CD8-positive, alpha-beta memory T cell (primary cell): ENCODE measurements around the gene RNGTT. TPM values are rescaled to one million over a fixed set of nuclear protein-coding genes. Genes with fewer than 3 reads are reported as not detected.
A peak's percentile ranks its signal among the peaks of the same experiment; 100 is the strongest.
"Not testable (repeated sequence)": the region's sequence is repeated elsewhere in the genome, so short reads cannot be mapped to it uniquely, and the experiment has no call there.

ENCODE experiments used
- CTCF ChIA-PET: fragments of 350-600 bp; sonication (Branson Sonifier 250); formaldehyde crosslinking; loops from one replicate; lab custom pipeline; 2021; ENCODE audit warnings: antibody characterized with exemption; lab: Charles Lee
- POLR2A ChIA-PET: fragments of 350-600 bp; sonication (Branson Sonifier 250); formaldehyde crosslinking; loops from one replicate; lab custom pipeline; 2021; ENCODE audit warnings: antibody characterized with exemption; lab: Charles Lee
- DNase-seq, 5 donors: peaks; one replicate each; pipeline versions ENCODE4 v3.0.0 to v3.0.0-alpha.2; 2020 to 2022; ENCODE audit warnings: mixed read lengths in 1 of 5
- H3K27ac ChIP-seq: one replicate; pipeline ENCODE4 v1.7.0; 2013; ENCODE audit warnings: low read depth, mild to moderate bottlenecking, low read length, moderate library complexity
- H3K27me3 ChIP-seq: 2 replicates; pipeline ENCODE4 v1.7.0; 2013; ENCODE audit warnings: low read length, mild to moderate bottlenecking; ENCODE audit not compliant: insufficient read depth, poor library complexity, severe bottlenecking
- H3K36me3 ChIP-seq: 2 replicates; pipeline ENCODE4 v1.7.0; 2013; ENCODE audit warnings: mild to moderate bottlenecking, low read length, moderate library complexity; ENCODE audit not compliant: insufficient read depth
- H3K4me1 ChIP-seq: 2 replicates; pipeline ENCODE4 v1.7.0; 2013; ENCODE audit warnings: mild to moderate bottlenecking, low read length, moderate library complexity; ENCODE audit not compliant: insufficient read depth
- H3K4me3 ChIP-seq: 2 replicates; pipeline ENCODE4 v1.7.0; 2013; ENCODE audit warnings: mild to moderate bottlenecking, low read length
- H3K9me3 ChIP-seq: 2 replicates; pipeline ENCODE4 v1.7.0; 2013; ENCODE audit warnings: mild to moderate bottlenecking, low read length
- H3K27ac Mint-ChIP-seq, 8 donors: one replicate each; pipeline ENCODE4 v1.8.0; 2020 to 2021; ENCODE audit warnings: mixed read lengths in 8 of 8, mild to moderate bottlenecking in 6 of 8, inconsistent platforms in 3 of 8, moderate library complexity in 3 of 8
- H3K27me3 Mint-ChIP-seq, 2 donors: one replicate each; pipeline ENCODE4 v1.8.0; 2020 to 2021; ENCODE audit warnings: mixed read lengths in 2 of 2, mild to moderate bottlenecking in 1 of 2, moderate library complexity in 1 of 2
- H3K36me3 Mint-ChIP-seq, 3 donors: one replicate each; pipeline ENCODE4 v1.8.0; 2020 to 2021; ENCODE audit warnings: mixed read lengths in 3 of 3, inconsistent platforms in 1 of 3, mild to moderate bottlenecking in 1 of 3
- H3K4me1 Mint-ChIP-seq, 3 donors: one replicate each; pipeline ENCODE4 v1.8.0; 2020 to 2021; ENCODE audit warnings: mixed read lengths in 3 of 3, inconsistent platforms in 1 of 3, mild to moderate bottlenecking in 1 of 3
- H3K4me3 Mint-ChIP-seq, 7 donors: one replicate each; pipeline ENCODE4 v1.8.0; 2020 to 2021; ENCODE audit warnings: mixed read lengths in 7 of 7, mild to moderate bottlenecking in 6 of 7, moderate library complexity in 4 of 7, inconsistent platforms in 2 of 7
- H3K9me3 Mint-ChIP-seq, 5 donors: one replicate each; pipeline ENCODE4 v1.8.0; 2020 to 2022; ENCODE audit warnings: mixed read lengths in 5 of 5, mild to moderate bottlenecking in 3 of 5, moderate library complexity in 2 of 5, inconsistent platforms in 1 of 5
- polyA plus RNA-seq: library from polyadenylated mRNA; unstranded; fragments of 300-500 nt; fragmentation: Illumina TruSeq; gene quantifications from one replicate; pipeline ENCODE4 v1.2.3, GENCODE V29; 2021
- total RNA-seq, 2 experiments: library from RNA; stranded (reverse); gene quantifications; one replicate each; pipeline ENCODE4 v1.2.3, GENCODE V29; 2021

RNGTT gene
- total and polyA plus RNA-seq, 3 experiments from 2014 or later = 16.0 to 22.3 (median 20.7) TPM

DNA sequence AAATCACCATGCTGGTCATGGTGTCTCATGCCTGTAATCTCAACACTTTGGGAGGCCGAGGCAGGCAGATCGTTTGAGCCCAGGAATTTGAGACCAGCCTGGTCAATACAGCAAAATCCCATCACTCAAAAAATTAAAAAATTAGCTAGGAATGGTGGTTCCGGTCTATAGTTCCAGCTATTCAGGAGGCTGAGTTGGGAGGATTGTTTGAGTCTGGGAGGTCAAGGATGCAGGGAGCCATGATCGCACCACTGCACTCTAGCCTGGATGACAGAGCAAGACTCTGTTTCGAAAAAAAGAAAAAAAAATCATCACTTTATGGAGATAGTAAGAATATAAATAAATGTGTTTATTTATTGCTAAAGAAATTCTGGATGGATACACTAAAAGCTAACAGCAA, 124.1 kb downstream of the RNGTT start:
- H3K27ac ChIP-seq = no peak overlapping the region
- H3K4me3 ChIP-seq = no peak overlapping the region
- CTCF ChIA-PET = interaction anchor here (1.4 kb wide), 1 partner anchor 12 kb away, joined by 4 read pairs; no protein-coding TSS in a partner anchor
- H3K36me3 ChIP-seq = peaks cover 9% of the 10 kb centered on the region
- no peaks in the 10 kb centered on the region for H3K27me3 ChIP-seq
- H3K9me3 Mint-ChIP-seq = peaks cover 15 to 24% (median 18%) of the 10 kb centered on the region in 5 donors
- DNase-seq = no peak
- H3K9me3 ChIP-seq = peaks cover 11% of the 10 kb centered on the region
- H3K4me1 Mint-ChIP-seq = peaks cover 3 to 9% (median 3%) of the 10 kb centered on the region in 3 donors
- H3K4me3 Mint-ChIP-seq = no peak overlapping the region
- no peaks in the 10 kb centered on the region for H3K4me1 ChIP-seq
- POLR2A ChIA-PET = no interaction called here
- H3K27me3 Mint-ChIP-seq = no peaks in the 10 kb centered on the region
- H3K36me3 Mint-ChIP-seq = peaks cover 35 to 73% (median 64%) of the 10 kb centered on the region in 3 donors
- H3K27ac Mint-ChIP-seq = peak overlapping the region in 1 of 8 donors; percentile 93

DNA sequence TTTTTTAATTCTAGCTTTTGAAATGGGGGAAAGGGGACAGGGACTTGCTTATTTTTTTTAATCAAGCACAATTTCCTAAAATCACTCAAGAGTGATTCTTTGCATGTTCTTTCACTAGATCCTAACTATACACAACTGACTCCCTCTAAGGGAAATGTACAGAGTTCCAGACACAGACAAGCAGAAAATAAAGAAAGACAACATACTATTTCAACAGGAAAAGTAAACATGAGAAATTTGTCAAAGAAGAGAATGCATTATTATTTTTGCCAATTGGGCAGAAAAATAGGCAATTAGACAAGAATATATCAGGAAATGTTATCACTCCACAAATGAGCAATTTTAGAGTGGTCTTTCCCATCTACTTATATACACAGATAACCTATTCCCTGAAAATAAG, 128.2 kb downstream of the RNGTT start:
- H3K9me3 Mint-ChIP-seq = peaks cover 36 to 61% (median 56%) of the 10 kb centered on the region in 5 donors
- H3K27ac Mint-ChIP-seq = no peak overlapping the region
- H3K4me3 ChIP-seq = no peak overlapping the region
- H3K4me1 Mint-ChIP-seq = peaks cover 3 to 22% (median 5%) of the 10 kb centered on the region in 3 donors
- no peaks in the 10 kb centered on the region for H3K4me1 ChIP-seq
- peaks cover 11% of the 10 kb centered on the region for H3K9me3 ChIP-seq
- ChIA-PET POLR2A (no interaction called here), CTCF (no interaction called here)
- peaks cover 49 to 89% (median 73%) of the 10 kb centered on the region in 3 donors for H3K36me3 Mint-ChIP-seq
- no peak overlapping the region for H3K27ac ChIP-seq
- H3K36me3 ChIP-seq = peaks cover 9% of the 10 kb centered on the region
- H3K4me3 Mint-ChIP-seq = no peak overlapping the region
- no peak for DNase-seq
- H3K27me3 ChIP-seq = no peaks in the 10 kb centered on the region
- H3K27me3 Mint-ChIP-seq = peaks cover 0 to 2% of the 10 kb centered on the region in 2 donors

DNA sequence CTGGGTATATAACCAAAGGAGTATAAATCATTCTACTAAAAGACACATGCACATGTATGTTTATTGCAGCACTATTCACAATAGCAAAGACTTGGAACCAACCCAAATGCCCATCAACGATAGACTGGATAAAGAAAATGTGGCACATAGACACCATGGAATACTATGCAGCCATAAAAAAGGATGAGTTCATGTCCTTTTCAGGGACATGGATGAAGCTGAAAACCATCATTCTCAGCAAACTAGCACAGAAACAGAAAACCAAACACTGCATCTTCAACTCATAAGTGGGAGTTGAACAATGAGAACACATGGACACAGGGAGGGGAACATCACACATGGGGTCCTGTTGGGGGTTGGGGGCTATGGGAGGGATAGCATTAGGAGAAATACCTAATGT, 130.3 kb downstream of the RNGTT start:
- H3K27me3 Mint-ChIP-seq, H3K27ac Mint-ChIP-seq, CTCF ChIA-PET, DNase-seq, H3K4me1 ChIP-seq, POLR2A ChIA-PET, H3K27me3 ChIP-seq, H3K4me3 Mint-ChIP-seq, H3K36me3 ChIP-seq, H3K27ac ChIP-seq, H3K4me3 ChIP-seq: not testable (repeated sequence)
- H3K36me3 Mint-ChIP-seq = peaks cover 45 to 88% (median 78%) of the 10 kb centered on the region in 3 donors
- H3K9me3 Mint-ChIP-seq = peaks cover 48 to 77% (median 71%) of the 10 kb centered on the region in 5 donors
- H3K9me3 ChIP-seq = peaks cover 11% of the 10 kb centered on the region
- H3K4me1 Mint-ChIP-seq = peaks cover 7 to 40% (median 12%) of the 10 kb centered on the region in 3 donors

DNA sequence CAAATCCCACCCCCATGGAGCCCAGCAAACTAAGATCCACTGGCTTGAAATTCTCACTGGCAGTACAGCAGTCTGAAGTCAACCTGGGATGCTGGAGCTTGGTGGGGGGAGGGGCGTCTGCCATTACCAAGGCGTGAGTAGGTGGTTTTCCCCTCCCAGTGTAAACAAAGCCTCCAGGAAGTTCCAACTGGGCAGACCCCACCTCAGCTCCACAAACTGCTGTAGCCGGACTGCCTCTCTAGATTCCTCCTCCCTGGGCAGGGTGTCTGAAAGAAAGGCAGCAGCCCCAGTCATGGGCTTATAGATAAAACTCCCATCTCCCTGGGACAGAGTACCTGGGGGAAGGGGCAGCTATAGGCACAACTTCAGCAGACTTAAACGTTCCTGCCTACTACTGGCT, 135.8 kb downstream of the RNGTT start:
- H3K4me1 ChIP-seq, H3K4me3 ChIP-seq, H3K9me3 ChIP-seq, DNase-seq, H3K36me3 ChIP-seq, H3K27me3 ChIP-seq, H3K27ac Mint-ChIP-seq, H3K4me3 Mint-ChIP-seq, H3K27me3 Mint-ChIP-seq, H3K27ac ChIP-seq, POLR2A ChIA-PET: not testable (repeated sequence)
- H3K36me3 Mint-ChIP-seq = peaks cover 29 to 62% (median 60%) of the 10 kb centered on the region in 3 donors
- peaks cover 14 to 46% (median 18%) of the 10 kb centered on the region in 3 donors for H3K4me1 Mint-ChIP-seq
- CTCF ChIA-PET = interaction anchor here (1.2 kb wide), 1 partner anchor 12 kb away, joined by 4 read pairs; no protein-coding TSS in a partner anchor
- H3K9me3 Mint-ChIP-seq = peaks cover 30 to 42% (median 39%) of the 10 kb centered on the region in 5 donors

DNA sequence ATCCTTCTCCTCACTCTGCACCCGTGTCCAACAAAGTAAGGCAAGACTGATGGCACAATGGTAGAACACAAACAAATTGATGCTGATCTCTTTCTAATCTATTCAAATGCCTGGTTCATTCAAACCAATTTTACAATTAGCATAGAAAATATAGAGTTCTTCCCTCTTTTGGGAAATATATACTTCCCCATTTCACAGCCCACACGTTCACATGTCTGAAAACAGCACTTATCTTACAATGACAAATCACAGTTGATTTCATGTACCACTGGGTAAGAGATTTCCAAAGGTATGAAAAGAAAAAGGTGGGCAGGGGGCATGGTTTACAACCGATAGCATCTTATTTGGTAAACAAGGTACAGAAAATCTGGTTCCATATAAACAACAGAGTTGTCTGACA, 137.6 kb downstream of the RNGTT start:
- Histone ChIP-seq H3K4me1 (no peaks in the 10 kb centered on the region), H3K27me3 (no peaks in the 10 kb centered on the region), H3K9me3 (no peaks in the 10 kb centered on the region), H3K4me3 (no peak overlapping the region), H3K27ac (no peak overlapping the region), H3K36me3 (no peaks in the 10 kb centered on the region)
- H3K36me3 Mint-ChIP-seq = peaks cover 21 to 46% (median 42%) of the 10 kb centered on the region in 3 donors
- H3K27ac Mint-ChIP-seq = peak overlapping the region in 1 of 8 donors; percentile 33
- ChIA-PET CTCF (no interaction called here), POLR2A (no interaction called here)
- peaks cover 15 to 39% (median 24%) of the 10 kb centered on the region in 3 donors for H3K4me1 Mint-ChIP-seq
- H3K9me3 Mint-ChIP-seq = peaks cover 15 to 25% (median 22%) of the 10 kb centered on the region in 5 donors
- no peak for DNase-seq
- peaks cover 0 to 1% of the 10 kb centered on the region in 2 donors for H3K27me3 Mint-ChIP-seq
- no peak overlapping the region for H3K4me3 Mint-ChIP-seq

DNA sequence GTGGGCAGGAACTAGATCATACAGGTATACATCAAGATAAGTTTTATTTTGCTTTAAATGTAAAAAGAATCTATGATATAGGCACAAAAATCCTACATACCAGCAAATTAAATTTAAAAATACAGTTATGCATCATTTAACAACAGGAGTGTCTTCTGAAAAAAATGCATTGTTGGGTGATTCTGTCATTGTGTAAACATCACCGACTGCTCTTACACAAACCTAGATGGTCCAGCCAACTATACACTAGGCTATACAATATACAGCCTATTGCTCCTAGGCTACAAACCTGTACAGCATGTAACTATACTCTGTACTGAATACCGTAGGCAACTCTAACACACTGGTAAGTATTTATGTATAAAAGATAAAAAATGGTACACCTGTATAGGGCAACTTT, 139.4 kb downstream of the RNGTT start:
- Mint-ChIP-seq H3K27me3 (peaks cover 0 to 3% of the 10 kb centered on the region in 2 donors), H3K9me3 (peaks cover 0 to 6% (median 4%) of the 10 kb centered on the region in 5 donors), H3K27ac (no peak overlapping the region), H3K4me1 (peaks cover 20 to 41% (median 34%) of the 10 kb centered on the region in 3 donors), H3K4me3 (no peak overlapping the region), H3K36me3 (peaks cover 18 to 29% (median 26%) of the 10 kb centered on the region in 3 donors)
- Histone ChIP-seq H3K9me3 (no peaks in the 10 kb centered on the region), H3K4me3 (no peak overlapping the region), H3K27me3 (no peaks in the 10 kb centered on the region), H3K36me3 (no peaks in the 10 kb centered on the region), H3K4me1 (no peaks in the 10 kb centered on the region), H3K27ac (no peak overlapping the region)
- no peak for DNase-seq
- CTCF ChIA-PET = no interaction called here
- POLR2A ChIA-PET = no interaction called here

DNA sequence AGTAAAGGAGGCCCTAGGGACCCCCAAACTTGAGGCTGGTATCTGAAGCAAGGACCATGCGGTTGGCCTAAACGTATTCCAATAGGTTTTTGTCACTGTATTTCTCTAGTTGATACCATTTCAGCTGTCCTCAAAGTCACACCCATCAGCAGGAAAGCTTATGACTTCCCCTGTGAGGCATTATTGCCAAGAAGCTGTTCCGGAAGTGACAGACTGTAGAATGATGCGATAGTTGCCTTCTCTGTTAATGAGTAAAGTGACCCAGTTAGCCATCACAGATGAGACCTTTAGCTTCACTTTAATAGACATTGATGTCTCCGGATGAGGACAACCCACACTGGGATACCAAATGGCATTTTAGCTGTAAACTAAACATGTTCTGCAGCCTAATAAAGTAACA, 147.9 kb downstream of the RNGTT start:
- DNase-seq = no peak
- Mint-ChIP-seq H3K9me3 (no peaks in the 10 kb centered on the region), H3K4me3 (no peak overlapping the region), H3K36me3 (peaks cover 7 to 12% (median 9%) of the 10 kb centered on the region in 3 donors), H3K4me1 (peaks cover 9 to 24% (median 24%) of the 10 kb centered on the region in 3 donors), H3K27me3 (peaks cover 0 to 1% of the 10 kb centered on the region in 2 donors), H3K27ac (no peak overlapping the region)
- no peaks in the 10 kb centered on the region for H3K36me3 ChIP-seq
- H3K4me1 ChIP-seq = no peaks in the 10 kb centered on the region
- ChIA-PET CTCF (no interaction called here), POLR2A (no interaction called here)
- H3K27me3 ChIP-seq = no peaks in the 10 kb centered on the region
- H3K4me3 ChIP-seq = no peak overlapping the region
- no peaks in the 10 kb centered on the region for H3K9me3 ChIP-seq
- no peak overlapping the region for H3K27ac ChIP-seq

DNA sequence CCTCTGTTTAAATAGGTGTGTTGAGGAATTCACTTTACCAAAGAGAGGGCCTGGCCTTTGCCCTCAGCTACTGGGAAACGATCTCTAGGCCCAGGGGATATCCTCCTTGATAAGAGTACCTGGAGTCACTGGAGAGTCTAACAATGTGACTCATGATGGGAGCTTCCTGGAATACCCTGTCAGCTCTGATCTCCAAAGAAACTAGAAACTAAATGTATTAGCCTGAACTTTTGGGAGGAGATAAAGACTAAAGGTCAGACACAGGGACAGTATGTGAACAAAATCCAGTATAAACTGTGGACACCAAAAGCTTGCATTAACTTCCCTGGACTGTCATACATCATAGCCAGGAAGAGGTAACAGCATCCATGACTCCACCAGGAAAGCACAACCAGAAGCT, 148.5 kb downstream of the RNGTT start:
- POLR2A ChIA-PET = no interaction called here
- peak overlapping the region in 1 of 8 donors; percentile 78 for H3K27ac Mint-ChIP-seq
- H3K36me3 Mint-ChIP-seq = peaks cover 7 to 14% (median 10%) of the 10 kb centered on the region in 3 donors
- CTCF ChIA-PET = no interaction called here
- Histone ChIP-seq H3K4me3 (no peak overlapping the region), H3K27me3 (no peaks in the 10 kb centered on the region), H3K4me1 (no peaks in the 10 kb centered on the region), H3K36me3 (no peaks in the 10 kb centered on the region), H3K9me3 (no peaks in the 10 kb centered on the region), H3K27ac (no peak overlapping the region)
- peaks cover 0 to 1% of the 10 kb centered on the region in 2 donors for H3K27me3 Mint-ChIP-seq
- H3K9me3 Mint-ChIP-seq = no peaks in the 10 kb centered on the region
- peaks cover 9 to 21% (median 20%) of the 10 kb centered on the region in 3 donors for H3K4me1 Mint-ChIP-seq
- H3K4me3 Mint-ChIP-seq = no peak overlapping the region
- DNase-seq = no peak
